ENCODE results near the gene HTT. TPM values are rescaled to one million over a fixed set of nuclear protein-coding genes. Genes with fewer than 3 reads are reported as not detected.

The HTT gene
- total RNA-seq, 2 donors from 2014 or later = 104 to 109 TPM

GRCh38 chr4:3075652-3075981 lies 1.1 kb downstream of the HTT start:
- Mint-ChIP-seq H3K4me1 (peaks cover 14% of the 10 kb centered on the region), H3K36me3 (ENCODE audit: low read depth) (peaks cover 6% of the 10 kb centered on the region), H3K9me3 (no peaks in the 10 kb centered on the region), H3K27ac (peak overlapping the region; percentile 78), H3K4me3 (peak overlapping the region; percentile 88), H3K27me3 (ENCODE audit: insufficient read depth) (peaks cover 3% of the 10 kb centered on the region)
- Histone ChIP-seq H3K9me3 (ENCODE audit: control insufficient read depth, low read length) (no peaks in the 10 kb centered on the region), H3K4me1 (ENCODE audit: control insufficient read depth, insufficient read depth, low read length) (peaks cover 3% of the 10 kb centered on the region), H3K27me3 (ENCODE audit: control insufficient read depth, insufficient read depth, low read length, poor library complexity, severe bottlenecking) (no peaks in the 10 kb centered on the region), H3K9ac (ENCODE audit: extremely low read depth, low read length, poor library complexity, severe bottlenecking) (peak overlapping the region; percentile 95), H3K36me3 (ENCODE audit: control insufficient read depth, insufficient read depth, low read length) (peaks cover 11% of the 10 kb centered on the region), H3K27ac (ENCODE audit: low read depth, low read length) (peak overlapping the region; percentile 50), H3K4me3 (ENCODE audit: low read length) (peak overlapping the region; percentile 96)
- no peak for DNase-seq
- TF ChIP-seq CTCF (conservative IDR thresholded peaks at IDR 0.05) = no peak
- WGBS, 2 experiments (ENCODE audit: insufficient coverage in 1 of 2, insufficient read length in 1 of 2) = 4 to 5% methylated on average over 4 to 5 of the region's 8 CpGs

GRCh38 chr4:3077796-3078195 lies 3.3 kb downstream of the HTT start:
- H3K36me3 Mint-ChIP-seq (ENCODE audit: low read depth) = peaks cover 11% of the 10 kb centered on the region
- H3K9ac ChIP-seq (ENCODE audit: extremely low read depth, low read length, poor library complexity, severe bottlenecking) = no peak overlapping the region
- peaks cover 16% of the 10 kb centered on the region for H3K36me3 ChIP-seq (ENCODE audit: control insufficient read depth, insufficient read depth, low read length)
- peaks cover 14% of the 10 kb centered on the region for H3K4me1 Mint-ChIP-seq
- no peak for DNase-seq
- H3K4me3 Mint-ChIP-seq = no peak overlapping the region
- H3K9me3 Mint-ChIP-seq = no peaks in the 10 kb centered on the region
- H3K27me3 ChIP-seq (ENCODE audit: control insufficient read depth, insufficient read depth, low read length, poor library complexity, severe bottlenecking) = no peaks in the 10 kb centered on the region
- WGBS, 2 experiments (ENCODE audit: insufficient coverage in 1 of 2, insufficient read length in 1 of 2) = 90 to 100% methylated on average over 2 of the region's 2 CpGs
- no peak overlapping the region for H3K4me3 ChIP-seq (ENCODE audit: low read length)
- peaks cover 3% of the 10 kb centered on the region for H3K4me1 ChIP-seq (ENCODE audit: control insufficient read depth, insufficient read depth, low read length)
- peak overlapping the region; percentile 44 for H3K27ac Mint-ChIP-seq
- no peak for TF ChIP-seq CTCF (conservative IDR thresholded peaks at IDR 0.05)
- H3K9me3 ChIP-seq (ENCODE audit: control insufficient read depth, low read length) = no peaks in the 10 kb centered on the region
- no peaks in the 10 kb centered on the region for H3K27me3 Mint-ChIP-seq (ENCODE audit: insufficient read depth)
- no peak overlapping the region for H3K27ac ChIP-seq (ENCODE audit: low read depth, low read length)

- Mint-ChIP-seq H3K36me3 (ENCODE audit: low read depth) (peaks cover 17% of the 10 kb centered on the region), H3K4me1 (peaks cover 14% of the 10 kb centered on the region), H3K27ac (no peak overlapping the region), H3K4me3 (no peak overlapping the region), H3K9me3 (no peaks in the 10 kb centered on the region), H3K27me3 (ENCODE audit: insufficient read depth) (no peaks in the 10 kb centered on the region)
- Histone ChIP-seq H3K27me3 (ENCODE audit: control insufficient read depth, insufficient read depth, low read length, poor library complexity, severe bottlenecking) (no peaks in the 10 kb centered on the region), H3K36me3 (ENCODE audit: control insufficient read depth, insufficient read depth, low read length) (peaks cover 16% of the 10 kb centered on the region), H3K4me3 (ENCODE audit: low read length) (no peak overlapping the region), H3K27ac (ENCODE audit: low read depth, low read length) (no peak overlapping the region), H3K9ac (ENCODE audit: extremely low read depth, low read length, poor library complexity, severe bottlenecking) (no peak overlapping the region), H3K9me3 (ENCODE audit: control insufficient read depth, low read length) (no peaks in the 10 kb centered on the region), H3K4me1 (ENCODE audit: control insufficient read depth, insufficient read depth, low read length) (peaks cover 3% of the 10 kb centered on the region)
- TF ChIP-seq CTCF (conservative IDR thresholded peaks at IDR 0.05) = no peak
- no peak for DNase-seq
- 95 to 98% methylated on average over 5 to 6 of the region's 6 CpGs for WGBS, 2 experiments (ENCODE audit: insufficient coverage in 1 of 2, insufficient read length in 1 of 2)
These were observed 5.2 kb downstream of the HTT start for GRCh38 chr4:3079694-3080123.
